Gastrocnemius medialis (tissue), 4 donors: ENCODE results near the gene PRKAR2B. TPM values are rescaled to one million over a fixed set of nuclear protein-coding genes. Genes with fewer than 3 reads are reported as not detected.

ENCODE experiments used
- ATAC-seq, 2 donors: fragments of 150-250 bp; one replicate each; pipeline ENCODE4 v1.9.1; 2016
- DNase-seq, 2 donors: peaks; one replicate each; pipeline ENCODE4 v3.0.0-alpha.2; 2019
- H3K27ac ChIP-seq, 4 donors: fragments of 200-600 bp; sonication (generic); 1 replicate in 1 of 4; 2 replicates in 3 of 4; pipeline ENCODE4 v1.5.1; 2016 to 2018; ENCODE audit warnings: mild to moderate bottlenecking in 2 of 4, moderate library complexity in 1 of 4
- H3K27me3 ChIP-seq, 3 donors: fragments of 200-600 bp; sonication (generic) in 2 of 3; 1 replicate in 1 of 3; 2 replicates in 2 of 3; pipeline versions ENCODE4 v1.5.1 to v1.6.0; 2016 to 2019; ENCODE audit warnings: mild to moderate bottlenecking in 1 of 3, moderate library complexity in 1 of 3
- H3K36me3 ChIP-seq, 2 donors: fragments of 200-600 bp; sonication (generic) in 1 of 2; one replicate each; pipeline ENCODE4 v1.5.1; 2017 to 2018
- H3K4me1 ChIP-seq, 2 donors: fragments of 200-600 bp; sonication (generic) in 1 of 2; one replicate each; pipeline ENCODE4 v1.5.1; 2016 to 2017; ENCODE audit warnings: mild to moderate bottlenecking in 2 of 2
- H3K4me3 ChIP-seq, 4 donors: fragments of 200-600 bp; sonication (generic) in 3 of 4; 1 replicate in 1 of 4; 2 replicates in 3 of 4; pipeline ENCODE4 v1.5.1; 2016 to 2019; ENCODE audit warnings: mild to moderate bottlenecking in 2 of 4
- H3K9me3 ChIP-seq, 3 donors: fragments of 200-600 bp; sonication (generic) in 2 of 3; 1 replicate in 1 of 3; 2 replicates in 2 of 3; pipeline ENCODE4 v1.5.1; 2016 to 2019
- CTCF ChIP-seq, 5 experiments: fragments of 450-650 bp in 3 of 5; fragments of 200-600 bp in 2 of 5; sonication (generic) in 2 of 5; IDR thresholded peaks in 4 of 5; conservative IDR thresholded peaks in 1 of 5; 1 replicate in 4 of 5; 2 replicates in 1 of 5; pipeline ENCODE4 v1.5.1; 2016 to 2019; ENCODE audit warnings: antibody characterized with exemption in 5 of 5, mild to moderate bottlenecking in 3 of 5, moderate library complexity in 3 of 5
- POLR2A ChIP-seq, 2 donors: fragments of 450-650 bp; IDR thresholded peaks; one replicate each; pipeline ENCODE4 v1.6.1; 2017; ENCODE audit warnings: antibody characterized with exemption in 2 of 2, mild to moderate bottlenecking in 2 of 2, moderate library complexity in 2 of 2
- in situ Hi-C, 4 donors: fragments of 200-750 bp; cut with MboI; loops; one replicate each; pipeline versions ENCODE4 v1.15.0 to v1.8.0; 2017; ENCODE audit warnings: low sequenced_read_pairs in 4 of 4
- intact Hi-C: fragments of 100-400 bp; cut with DNase I; formaldehyde crosslinking; loops from one replicate; pipeline ENCODE4 v1.15.1; 2023; ENCODE audit warnings: low total_unique reads
- total RNA-seq, 4 donors: library from RNA; depleted of rRNA; stranded (reverse); fragments of >200 nt; gene quantifications; one replicate each; pipeline versions ENCODE4 v1.1.0 to v1.2.3, GENCODE V29; 2016

The PRKAR2B gene
- 1 to 10 TPM in 3 of 4 donors, under 1 TPM in 1; 0.85 to 6.0 (median 1.4) TPM for total RNA-seq

- peak within 1 kb of the TSS; percentile 24 to 56 (median 49) for H3K27ac ChIP-seq
These were observed at the start of gene PRKAR2B for GRCh38 chr7:107044347-107045194. Gene PRKAR2B (plus strand): TSS chr7:107044705. CDS start chr7:107044908, 203 bp downstream.

GRCh38 chr7:106994833-106995232 lies 49.7 kb upstream of the PRKAR2B start:
- H3K27ac ChIP-seq = no peak overlapping the region
- ATAC-seq = no peak
- TF ChIP-seq POLR2A (IDR thresholded peaks at IDR 0.05) (no peak), CTCF (IDR thresholded peaks at IDR 0.05 in 4 of 5, conservative IDR thresholded peaks at IDR 0.05 in 1 of 5) (no peak)
- no peak for DNase-seq
- no peak overlapping the region for H3K4me3 ChIP-seq
- in situ Hi-C loops (no loop called here), intact Hi-C loops (no loop called here)
- no peaks in the 10 kb centered on the region for H3K4me1 ChIP-seq
- H3K9me3 ChIP-seq = no peaks in the 10 kb centered on the region
- no peaks in the 10 kb centered on the region for H3K36me3 ChIP-seq
- no peaks in the 10 kb centered on the region for H3K27me3 ChIP-seq

More at GRCh38 chr7:107044347-107045194, at the start of gene PRKAR2B:
- H3K4me1 ChIP-seq = peaks cover 11 to 14% of the 10 kb centered on the region in 2 donors
- peak in 1 of 2 donors; percentile 16 for DNase-seq
- peaks cover 0 to 4% (median 3%) of the 10 kb centered on the region in 3 donors for H3K27me3 ChIP-seq
- peak within 1 kb of the TSS; percentile 59 to 69 (median 64) for H3K4me3 ChIP-seq
- no peaks in the 10 kb centered on the region for H3K9me3 ChIP-seq
- TF ChIP-seq POLR2A (IDR thresholded peaks at IDR 0.05) (peak in 1 of 2 donors; percentile 8), CTCF (IDR thresholded peaks at IDR 0.05 in 4 of 5, conservative IDR thresholded peaks at IDR 0.05 in 1 of 5) (peak in 1 of 5 experiments; percentile 19)
- H3K36me3 ChIP-seq = no peaks in the 10 kb centered on the region
- ATAC-seq = peak; percentile 66 to 78
- intact Hi-C loops = loop anchor here (10.0 kb wide), 1 partner anchor 120 kb away; the partner anchor contains the start of gene HBP1
- in situ Hi-C loops = no loop called here

- ATAC-seq (no peak), DNase-seq (no peak)
- Histone ChIP-seq H3K27me3 (no peaks in the 10 kb centered on the region), H3K27ac (no peak overlapping the region), H3K9me3 (no peaks in the 10 kb centered on the region), H3K4me3 (no peak overlapping the region), H3K36me3 (no peaks in the 10 kb centered on the region), H3K4me1 (no peaks in the 10 kb centered on the region)
- intact Hi-C loops = no loop called here
- TF ChIP-seq CTCF (IDR thresholded peaks at IDR 0.05 in 4 of 5, conservative IDR thresholded peaks at IDR 0.05 in 1 of 5) (no peak), POLR2A (IDR thresholded peaks at IDR 0.05) (no peak)
- in situ Hi-C loops = no loop called here
These were observed 46.8 kb upstream of the PRKAR2B start for GRCh38 chr7:106997487-106998271.

- DNase-seq (no peak), ATAC-seq (no peak)
- H3K36me3 ChIP-seq = no peaks in the 10 kb centered on the region
- in situ Hi-C loops = no loop called here
- H3K9me3 ChIP-seq = no peaks in the 10 kb centered on the region
- H3K4me3 ChIP-seq = no peak overlapping the region
- TF ChIP-seq POLR2A (IDR thresholded peaks at IDR 0.05) (no peak), CTCF (IDR thresholded peaks at IDR 0.05 in 4 of 5, conservative IDR thresholded peaks at IDR 0.05 in 1 of 5) (no peak)
- no peak overlapping the region for H3K27ac ChIP-seq
- H3K4me1 ChIP-seq = no peaks in the 10 kb centered on the region
- no peaks in the 10 kb centered on the region for H3K27me3 ChIP-seq
- intact Hi-C loops = no loop called here
These were observed 45.5 kb upstream of the PRKAR2B start for GRCh38 chr7:106999023-106999422.
